ENCODE data around the gene SRGAP1. TPM values are rescaled to one million over a fixed set of nuclear protein-coding genes. Genes with fewer than 3 reads are reported as not detected.
A peak's percentile ranks its signal among the peaks of the same experiment; 100 is the strongest.

SRGAP1 gene
- total RNA-seq, 6 experiments from 2014 or later: 1.3 to 5.0 (median 3.0) TPM

DNA sequence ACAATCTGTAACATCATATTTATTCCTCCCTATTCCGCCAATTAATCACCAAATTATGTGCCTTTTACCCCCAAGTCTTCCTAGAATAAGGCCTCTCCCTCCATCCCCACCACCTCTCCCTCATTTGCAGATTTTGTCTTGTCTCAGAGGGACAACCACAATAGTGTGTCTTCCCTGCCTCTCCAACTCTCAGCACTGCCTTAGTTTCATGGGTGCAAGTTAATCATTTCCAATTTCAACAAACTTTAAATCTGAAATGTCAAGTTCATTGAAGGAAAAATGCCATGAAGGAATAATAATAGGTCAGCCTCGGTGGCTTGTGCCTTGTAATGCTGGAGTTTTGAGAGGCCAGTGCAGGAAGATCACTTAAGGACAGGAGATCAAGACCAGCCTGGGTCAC, 33.2 kb upstream of the SRGAP1 start:
- DNase-seq (no peak), ATAC-seq (peak; percentile 33 to 56 (median 51))
- intact Hi-C loops (cut with DNase I): no loop called here
- H3K4me1 ChIP-seq: peaks cover 0 to 43% (median 16%) of the 10 kb centered on the region in 4 donors
- H3K27ac ChIP-seq: peak overlapping the region in 1 of 3 donors; percentile 31
- WGBS (ENCODE audit: insufficient coverage, low coverage, low lambda C conversion rate, missing lambda C conversion rate): 46% methylated on average over 2 of the region's 2 CpGs
- no peak for TF ChIP-seq POLR2A (IDR thresholded peaks at IDR 0.05)
- TF ChIP-seq, protein P1, sequence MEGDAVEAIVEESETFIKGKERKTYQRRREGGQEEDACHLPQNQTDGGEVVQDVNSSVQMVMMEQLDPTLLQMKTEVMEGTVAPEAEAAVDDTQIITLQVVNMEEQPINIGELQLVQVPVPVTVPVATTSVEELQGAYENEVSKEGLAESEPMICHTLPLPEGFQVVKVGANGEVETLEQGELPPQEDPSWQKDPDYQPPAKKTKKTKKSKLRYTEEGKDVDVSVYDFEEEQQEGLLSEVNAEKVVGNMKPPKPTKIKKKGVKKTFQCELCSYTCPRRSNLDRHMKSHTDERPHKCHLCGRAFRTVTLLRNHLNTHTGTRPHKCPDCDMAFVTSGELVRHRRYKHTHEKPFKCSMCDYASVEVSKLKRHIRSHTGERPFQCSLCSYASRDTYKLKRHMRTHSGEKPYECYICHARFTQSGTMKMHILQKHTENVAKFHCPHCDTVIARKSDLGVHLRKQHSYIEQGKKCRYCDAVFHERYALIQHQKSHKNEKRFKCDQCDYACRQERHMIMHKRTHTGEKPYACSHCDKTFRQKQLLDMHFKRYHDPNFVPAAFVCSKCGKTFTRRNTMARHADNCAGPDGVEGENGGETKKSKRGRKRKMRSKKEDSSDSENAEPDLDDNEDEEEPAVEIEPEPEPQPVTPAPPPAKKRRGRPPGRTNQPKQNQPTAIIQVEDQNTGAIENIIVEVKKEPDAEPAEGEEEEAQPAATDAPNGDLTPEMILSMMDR (IDR thresholded peaks at IDR 0.05): no peak
- H3K4me3 ChIP-seq: no peak overlapping the region
- H3K36me3 ChIP-seq: no peaks in the 10 kb centered on the region
- H3K27me3 ChIP-seq: no peaks in the 10 kb centered on the region
- no peaks in the 10 kb centered on the region for H3K9me3 ChIP-seq

GRCh38 chr12:63811755-63812154, 32.7 kb upstream of the SRGAP1 start:
- H3K4me3 ChIP-seq: no peak overlapping the region
- 40% methylated on average over 2 of the region's 2 CpGs for WGBS (ENCODE audit: insufficient coverage, low coverage, low lambda C conversion rate, missing lambda C conversion rate)
- ATAC-seq: no peak

GRCh38 chr12:63814146-63814772, 30.2 kb upstream of the SRGAP1 start:
- ATAC-seq: no peak
- WGBS (ENCODE audit: insufficient coverage, low coverage, low lambda C conversion rate, missing lambda C conversion rate): 54% methylated on average over 4 of the region's 4 CpGs

More at GRCh38 chr12:63811755-63812154, 32.7 kb upstream of the SRGAP1 start:
- H3K36me3 ChIP-seq: no peaks in the 10 kb centered on the region
- peak overlapping the region in 1 of 3 donors; percentile 31 for H3K27ac ChIP-seq
- intact Hi-C loops (cut with DNase I): no loop called here
- TF ChIP-seq POLR2A (IDR thresholded peaks at IDR 0.05): no peak
- TF ChIP-seq, protein P1 (IDR thresholded peaks at IDR 0.05): no peak
- H3K27me3 ChIP-seq: no peaks in the 10 kb centered on the region
- no peak for DNase-seq
- H3K4me1 ChIP-seq: peaks cover 0 to 39% (median 14%) of the 10 kb centered on the region in 4 donors
- H3K9me3 ChIP-seq: no peaks in the 10 kb centered on the region

GRCh38 chr12:63815482-63815852, 29.0 kb upstream of the SRGAP1 start:
- peak; percentile 20 to 76 (median 51) for ATAC-seq
- no peak for DNase-seq
- H3K9me3 ChIP-seq: no peaks in the 10 kb centered on the region
- TF ChIP-seq, protein P1 (IDR thresholded peaks at IDR 0.05): no peak
- TF ChIP-seq POLR2A (IDR thresholded peaks at IDR 0.05): no peak
- intact Hi-C loops (cut with DNase I): no loop called here
- no peaks in the 10 kb centered on the region for H3K36me3 ChIP-seq
- no peaks in the 10 kb centered on the region for H3K27me3 ChIP-seq
- peaks cover 0 to 33% (median 12%) of the 10 kb centered on the region in 4 donors for H3K4me1 ChIP-seq
- no peak overlapping the region for H3K4me3 ChIP-seq
- 36% methylated on average over 3 of the region's 3 CpGs for WGBS (ENCODE audit: insufficient coverage, low coverage, low lambda C conversion rate, missing lambda C conversion rate)
- H3K27ac ChIP-seq: peak overlapping the region; percentile 20 to 33 (median 26)

More at GRCh38 chr12:63814146-63814772, 30.2 kb upstream of the SRGAP1 start:
- Histone ChIP-seq H3K27me3 (no peaks in the 10 kb centered on the region), H3K4me3 (no peak overlapping the region), H3K4me1 (peaks cover 0 to 33% (median 12%) of the 10 kb centered on the region in 4 donors), H3K36me3 (no peaks in the 10 kb centered on the region), H3K27ac (peak overlapping the region in 1 of 3 donors; percentile 33), H3K9me3 (no peaks in the 10 kb centered on the region)
- no peak for DNase-seq
- intact Hi-C loops (cut with DNase I): no loop called here
- no peak for TF ChIP-seq POLR2A (IDR thresholded peaks at IDR 0.05)
- TF ChIP-seq, protein P1 (IDR thresholded peaks at IDR 0.05): no peak

Data from right lobe of liver (tissue), 6 donors.